ENCODE results near the gene SH3GL1.

The SH3GL1 gene

DNA sequence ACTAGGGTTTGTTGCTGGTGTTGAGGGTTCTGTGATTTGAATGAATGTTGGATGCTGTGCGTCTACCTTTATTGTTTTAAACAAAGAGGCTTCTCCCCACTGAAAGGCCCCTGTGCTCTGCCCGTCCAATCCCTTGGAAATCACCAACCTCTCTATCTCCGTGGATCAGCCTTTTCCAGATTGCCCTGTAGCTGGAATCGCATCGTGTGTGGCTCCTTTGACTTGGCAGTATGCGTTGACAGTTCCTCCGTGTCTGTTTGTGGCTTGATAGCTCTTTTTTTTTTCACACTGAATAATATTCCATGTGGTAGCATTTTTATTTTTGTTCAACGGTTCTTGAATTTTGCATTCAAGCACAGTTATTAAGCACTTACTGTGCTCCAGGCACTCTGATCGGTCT is 34.0 kb upstream of the SH3GL1 start:
- no peak overlapping the region for H2AFZ ChIP-seq (ENCODE audit: low read length)
- H3K4me3 ChIP-seq (ENCODE audit: low read length): no peak overlapping the region
- H3K9ac ChIP-seq (ENCODE audit: low read length): no peak overlapping the region
- no peak overlapping the region for H3K27ac ChIP-seq (ENCODE audit: low read length)
- no peaks in the 10 kb centered on the region for H3K9me3 ChIP-seq (replicated peaks; ENCODE audit: insufficient read depth, low read length)
- no peaks in the 10 kb centered on the region; the same call in 1 of the 2 replicates for H4K20me1 ChIP-seq (ENCODE audit: insufficient read depth, low read length)
- H3K4me1 ChIP-seq (ENCODE audit: low read length): no peaks in the 10 kb centered on the region
- H3K36me3 ChIP-seq (replicated peaks; ENCODE audit: insufficient read depth, low read length): peaks cover 26% of the 10 kb centered on the region
- H3K27me3 ChIP-seq (replicated peaks; ENCODE audit: insufficient read depth, low read length): no peaks in the 10 kb centered on the region
- no peaks in the 10 kb centered on the region for H3K9me2 ChIP-seq (replicated peaks; ENCODE audit: insufficient read depth, low read length)
- TF ChIP-seq, protein P1, sequence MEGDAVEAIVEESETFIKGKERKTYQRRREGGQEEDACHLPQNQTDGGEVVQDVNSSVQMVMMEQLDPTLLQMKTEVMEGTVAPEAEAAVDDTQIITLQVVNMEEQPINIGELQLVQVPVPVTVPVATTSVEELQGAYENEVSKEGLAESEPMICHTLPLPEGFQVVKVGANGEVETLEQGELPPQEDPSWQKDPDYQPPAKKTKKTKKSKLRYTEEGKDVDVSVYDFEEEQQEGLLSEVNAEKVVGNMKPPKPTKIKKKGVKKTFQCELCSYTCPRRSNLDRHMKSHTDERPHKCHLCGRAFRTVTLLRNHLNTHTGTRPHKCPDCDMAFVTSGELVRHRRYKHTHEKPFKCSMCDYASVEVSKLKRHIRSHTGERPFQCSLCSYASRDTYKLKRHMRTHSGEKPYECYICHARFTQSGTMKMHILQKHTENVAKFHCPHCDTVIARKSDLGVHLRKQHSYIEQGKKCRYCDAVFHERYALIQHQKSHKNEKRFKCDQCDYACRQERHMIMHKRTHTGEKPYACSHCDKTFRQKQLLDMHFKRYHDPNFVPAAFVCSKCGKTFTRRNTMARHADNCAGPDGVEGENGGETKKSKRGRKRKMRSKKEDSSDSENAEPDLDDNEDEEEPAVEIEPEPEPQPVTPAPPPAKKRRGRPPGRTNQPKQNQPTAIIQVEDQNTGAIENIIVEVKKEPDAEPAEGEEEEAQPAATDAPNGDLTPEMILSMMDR (IDR thresholded peaks at IDR 0.05; ENCODE audit: low read length): no peak
- TF ChIP-seq EZH2phosphoT487 (IDR thresholded peaks at IDR 0.05; ENCODE audit: low read length) (no peak), EZH2 (optimal IDR thresholded peaks at IDR 0.05; ENCODE audit: low read depth, low read length) (no peak)
- H3K79me2 ChIP-seq (ENCODE audit: low read length): peaks cover 15% of the 10 kb centered on the region
- DNase-seq: no peak
- no peak overlapping the region for H3K4me2 ChIP-seq (ENCODE audit: low read depth, low read length)
- H3F3A ChIP-seq (ENCODE audit: insufficient read depth, low read length): no peaks in the 10 kb centered on the region

DNA sequence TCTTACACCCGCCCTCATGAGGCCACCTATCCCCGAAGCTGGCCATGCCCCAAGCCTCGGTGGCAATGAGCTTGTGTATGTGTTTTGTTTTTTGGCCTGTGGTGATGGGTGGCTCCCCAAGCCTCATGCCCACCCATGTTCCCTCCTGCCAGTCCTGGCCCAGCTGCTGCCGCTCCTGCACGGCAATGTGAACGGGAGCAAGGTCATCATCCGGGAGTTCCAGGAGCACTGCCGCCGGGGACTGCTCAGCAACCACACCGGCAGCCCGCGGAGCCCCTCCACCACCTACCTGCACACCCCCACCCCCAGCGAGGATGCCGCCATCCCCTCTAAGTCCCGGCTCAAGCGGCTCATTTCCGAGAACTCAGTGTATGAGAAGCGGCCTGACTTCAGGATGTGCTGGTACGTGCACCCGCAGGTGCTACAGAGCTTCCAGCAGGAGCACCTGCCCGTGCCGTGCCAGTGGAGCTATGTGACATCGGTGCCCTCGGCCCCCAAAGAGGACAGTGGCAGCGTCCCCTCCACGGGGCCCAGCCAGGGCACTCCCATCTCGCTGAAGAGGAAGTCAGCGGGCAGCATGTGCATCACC is 32.7 kb upstream of the SH3GL1 start:
- Histone ChIP-seq H3K4me2 (ENCODE audit: low read depth, low read length) (no peak overlapping the region), H3K9me2 (replicated peaks; ENCODE audit: insufficient read depth, low read length) (no peaks in the 10 kb centered on the region), H3K27ac (ENCODE audit: low read length) (no peak overlapping the region), H3K4me1 (ENCODE audit: low read length) (no peaks in the 10 kb centered on the region), H4K20me1 (ENCODE audit: insufficient read depth, low read length) (no peaks in the 10 kb centered on the region; the same call in 1 of the 2 replicates), H3K27me3 (replicated peaks; ENCODE audit: insufficient read depth, low read length) (no peaks in the 10 kb centered on the region), H3K9me3 (replicated peaks; ENCODE audit: insufficient read depth, low read length) (no peaks in the 10 kb centered on the region), H3K4me3 (ENCODE audit: low read length) (no peak overlapping the region), H3K9ac (ENCODE audit: low read length) (no peak overlapping the region), H3F3A (ENCODE audit: insufficient read depth, low read length) (no peaks in the 10 kb centered on the region), H2AFZ (ENCODE audit: low read length) (no peak overlapping the region), H3K36me3 (replicated peaks; ENCODE audit: insufficient read depth, low read length) (peaks cover 31% of the 10 kb centered on the region), H3K79me2 (ENCODE audit: low read length) (peaks cover 16% of the 10 kb centered on the region)
- DNase-seq: no peak
- TF ChIP-seq, protein P1 (IDR thresholded peaks at IDR 0.05; ENCODE audit: low read length): no peak
- TF ChIP-seq EZH2 (optimal IDR thresholded peaks at IDR 0.05; ENCODE audit: low read depth, low read length): no peak
- TF ChIP-seq EZH2phosphoT487 (IDR thresholded peaks at IDR 0.05; ENCODE audit: low read length): no peak

DNA sequence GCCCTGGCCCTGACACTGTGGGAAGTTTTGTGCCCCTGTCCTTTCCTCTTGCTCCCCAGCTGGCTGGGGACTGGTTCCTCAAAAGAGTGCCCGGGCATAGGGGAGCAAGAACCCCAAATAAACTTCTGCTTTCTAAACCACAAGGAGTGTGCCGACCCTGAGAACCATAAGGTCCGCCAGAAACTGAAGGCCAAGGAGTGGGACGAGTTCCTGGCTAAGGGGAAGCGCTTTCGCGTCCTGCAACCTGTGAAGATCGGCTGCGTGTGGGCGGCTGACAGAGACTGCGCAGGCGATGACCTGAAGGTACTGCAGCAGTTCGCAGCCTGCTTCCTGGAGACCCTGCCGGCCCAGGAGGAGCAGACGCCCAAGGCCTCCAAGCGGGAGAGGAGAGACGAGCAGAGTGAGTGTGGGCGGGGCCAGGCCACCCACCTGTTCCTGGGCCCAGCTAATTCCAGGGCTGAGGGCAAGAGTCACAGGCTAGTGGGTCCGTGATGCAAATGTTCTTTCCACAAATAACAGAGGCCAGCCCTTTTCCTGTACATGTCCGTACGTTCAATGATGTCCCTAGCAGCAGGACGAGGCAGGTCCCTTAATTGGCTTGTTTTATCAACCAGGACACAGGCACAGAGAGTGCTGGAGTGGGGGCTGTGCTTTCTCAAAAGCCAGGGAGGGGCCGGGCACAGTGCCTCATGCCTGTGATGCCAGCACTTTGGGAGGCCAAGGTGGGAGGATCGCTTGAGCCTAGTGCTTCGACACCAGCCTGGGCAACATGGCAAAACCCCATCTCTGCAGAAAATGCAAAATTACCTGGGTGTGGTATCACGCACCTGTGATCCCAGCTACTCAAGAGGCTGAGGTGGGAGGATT is 31.7 kb upstream of the SH3GL1 start:
- H2AFZ ChIP-seq (ENCODE audit: low read length): no peak overlapping the region
- no peak overlapping the region for H3K27ac ChIP-seq (ENCODE audit: low read length)
- H3K4me3 ChIP-seq (ENCODE audit: low read length): no peak overlapping the region
- H3K79me2 ChIP-seq (ENCODE audit: low read length): peaks cover 16% of the 10 kb centered on the region; the same call in 1 of the 2 replicates
- H3K9ac ChIP-seq (ENCODE audit: low read length): no peak overlapping the region
- DNase-seq: no peak
- H3K4me2 ChIP-seq (ENCODE audit: low read depth, low read length): no peak overlapping the region
- H3K4me1 ChIP-seq (ENCODE audit: low read length): no peaks in the 10 kb centered on the region
- H4K20me1 ChIP-seq (ENCODE audit: insufficient read depth, low read length): no peaks in the 10 kb centered on the region; the same call in 1 of the 2 replicates
- no peaks in the 10 kb centered on the region for H3K9me2 ChIP-seq (replicated peaks; ENCODE audit: insufficient read depth, low read length)
- H3K9me3 ChIP-seq (replicated peaks; ENCODE audit: insufficient read depth, low read length): no peaks in the 10 kb centered on the region
- H3K36me3 ChIP-seq (replicated peaks; ENCODE audit: insufficient read depth, low read length): peaks cover 31% of the 10 kb centered on the region
- TF ChIP-seq, protein P1 (IDR thresholded peaks at IDR 0.05; ENCODE audit: low read length): no peak
- TF ChIP-seq EZH2phosphoT487 (IDR thresholded peaks at IDR 0.05; ENCODE audit: low read length): no peak
- no peak for TF ChIP-seq EZH2 (optimal IDR thresholded peaks at IDR 0.05; ENCODE audit: low read depth, low read length)
- H3K27me3 ChIP-seq (replicated peaks; ENCODE audit: insufficient read depth, low read length): no peaks in the 10 kb centered on the region
- H3F3A ChIP-seq (ENCODE audit: insufficient read depth, low read length): no peaks in the 10 kb centered on the region
